ENCODE measurements around the gene TSPYL4. TPM values are rescaled to one million over a fixed set of nuclear protein-coding genes. Genes with fewer than 3 reads are reported as not detected.
A peak's percentile ranks its signal among the peaks of the same experiment; 100 is the strongest.

TSPYL4 gene
- total and polyA plus RNA-seq, 2 donors (not counting 1 experiment from before 2014, with no cell fraction given), result 20.6 to 21.4 TPM

DNA sequence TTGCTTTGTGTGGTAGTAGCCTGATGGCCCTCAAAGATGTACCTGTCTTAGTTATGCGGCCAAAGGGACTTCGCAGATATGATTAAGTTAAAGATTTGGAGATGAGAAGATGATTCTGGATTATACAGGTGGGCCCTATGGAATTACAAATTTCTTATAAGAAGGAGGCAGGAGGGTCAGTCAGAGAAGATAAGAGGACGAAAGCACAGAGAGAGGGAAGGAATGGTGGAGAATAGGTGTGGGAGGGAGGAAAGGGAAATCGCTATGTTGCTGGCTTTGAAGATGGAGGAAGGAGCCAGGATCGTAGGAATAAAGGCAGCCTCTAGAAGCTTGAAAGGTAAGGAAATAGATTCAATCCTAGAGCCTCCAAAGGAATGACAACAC lies 27.1 kb upstream of the TSPYL4 start:
- Histone ChIP-seq H3K4me3 (ENCODE audit: control extremely low read depth in 1 of 5, extremely low read depth in 1 of 5, insufficient read depth in 1 of 5, low read depth in 2 of 5, low read length in 4 of 5) (peak overlapping the region in 1 of 5 experiments; percentile 93), H2AFZ (ENCODE audit: insufficient read depth, low read depth, low read length, poor library complexity, severe bottlenecking) (peak overlapping the region; percentile 80), H3K4me2 (replicated peaks; ENCODE audit: low read depth, low read length, poor library complexity, severe bottlenecking) (peak overlapping the region; percentile 84)

More for the DNA sequence above, 27.1 kb upstream of the TSPYL4 start:
- H3K4me3 Mint-ChIP-seq, result peak overlapping the region; percentile 97
- ATAC-seq (ENCODE audit: low read depth), result no peak
- peak overlapping the region; percentile 99 for H3K27ac ChIP-seq (ENCODE audit: low read length in 2 of 2)
- no peaks in the 10 kb centered on the region for H3K9me3 ChIP-seq (ENCODE audit: control extremely low read depth in 1 of 3, control insufficient read depth in 2 of 3, insufficient read depth in 1 of 3, low read length in 2 of 3)
- H3K27me3 Mint-ChIP-seq, result no peaks in the 10 kb centered on the region
- peaks cover 34% of the 10 kb centered on the region for H4K20me1 ChIP-seq (ENCODE audit: control insufficient read depth, insufficient read depth, low read length, poor library complexity, severe bottlenecking)
- WGBS (ENCODE audit: insufficient coverage), result 97% methylated on average over 4 of the region's 5 CpGs
- POLR2A ChIA-PET, result interaction anchor here (3.4 kb wide), 1 partner anchor 290 kb away, joined by 17 read pairs; the partner anchor contains the start of gene RWDD1
- peaks cover 48% of the 10 kb centered on the region for H3K4me1 Mint-ChIP-seq
- no peaks in the 10 kb centered on the region for H3K27me3 ChIP-seq (replicated peaks in 1 of 4; ENCODE audit: control extremely low read depth in 1 of 4, control insufficient read depth in 3 of 4, insufficient read depth in 4 of 4, low read length in 3 of 4)
- H3K4me1 ChIP-seq (ENCODE audit: control insufficient read depth in 2 of 2, insufficient read depth in 2 of 2, low read length in 2 of 2), result peaks cover 35 to 37% of the 10 kb centered on the region in 2 donors
- peak overlapping the region; percentile 98 for H3K9ac ChIP-seq (ENCODE audit: low read length)
- H3K27ac Mint-ChIP-seq, result peak overlapping the region; percentile 84
- H3K9me3 Mint-ChIP-seq (ENCODE audit: insufficient read depth), result no peaks in the 10 kb centered on the region
- DNase-seq, result no peak
- H3K36me3 ChIP-seq (replicated peaks in 1 of 2; ENCODE audit: control extremely low read depth in 1 of 2, control insufficient read depth in 1 of 2, extremely low read depth in 1 of 2, insufficient read depth in 2 of 2, low read length in 1 of 2), result peaks cover 0 to 16% of the 10 kb centered on the region in 2 experiments
- intact Hi-C loops (cut with micrococcal nuclease), result loop anchor here (1.0 to 5.0 kb wide), 2 partner anchors 86 to 181 kb away; partner anchors contain the start of gene NT5DC1
- peaks cover 61% of the 10 kb centered on the region for H3K79me2 ChIP-seq (ENCODE audit: control insufficient read depth, insufficient read depth, low read length)
- CTCF ChIA-PET, result interaction anchor here (0.8 to 5.2 kb wide), 8 partner anchors 9 to 290 kb away, joined by 3 to 29 read pairs (median 8); partner anchors contain the start of gene RWDD1
- TF ChIP-seq CTCF (IDR thresholded peaks at IDR 0.05) (no peak), EZH2 (IDR thresholded peaks at IDR 0.05; ENCODE audit: borderline replicate concordance, insufficient read depth, low read depth, low read length, poor library complexity, severe bottlenecking) (no peak)
